Loucy (cell line): ENCODE data around the gene LMNTD2.

Source experiments
- H2AFZ ChIP-seq: fragments of 200-600 bp; sonication (generic); 2 replicates; pipeline ENCODE4 v1.6.0; 2016; ENCODE audit warnings: antibody characterized with exemption, mild to moderate bottlenecking, low read length, moderate library complexity
- H3F3A ChIP-seq: fragments of 200-600 bp; 2 replicates; pipeline ENCODE4 v1.6.0; 2016; ENCODE audit warnings: antibody characterized with exemption, low read depth, mild to moderate bottlenecking
- H3K27me3 ChIP-seq: fragments of 200-600 bp; sonication (generic); 2 replicates; pipeline ENCODE4 v1.6.1; 2014; ENCODE audit warnings: low read length, mild to moderate bottlenecking; ENCODE audit not compliant: insufficient read depth, poor library complexity, severe bottlenecking
- H3K36me3 ChIP-seq: fragments of 200-600 bp; sonication (generic); 2 replicates; pipeline ENCODE4 v1.6.1; 2016; ENCODE audit warnings: low read length; ENCODE audit not compliant: insufficient read depth
- H3K4me1 ChIP-seq: fragments of 200-600 bp; sonication (generic); 2 replicates; pipeline ENCODE4 v1.5.1; 2014; ENCODE audit warnings: low read length, mild to moderate bottlenecking; ENCODE audit not compliant: insufficient read depth, poor library complexity, severe bottlenecking
- H3K4me2 ChIP-seq: fragments of 200-600 bp; sonication (generic); 2 replicates; pipeline ENCODE4 v1.6.0; 2014; ENCODE audit warnings: antibody characterized with exemption, low read length, low read depth, mild to moderate bottlenecking; ENCODE audit not compliant: poor library complexity, severe bottlenecking
- H3K4me3 ChIP-seq: fragments of 200-600 bp; sonication (generic); 2 replicates; pipeline ENCODE4 v1.5.1; 2014; ENCODE audit warnings: low read length, mild to moderate bottlenecking, mixed read lengths; ENCODE audit not compliant: poor library complexity, severe bottlenecking
- H3K79me2 ChIP-seq: fragments of 200-600 bp; sonication (generic); 2 replicates; pipeline ENCODE4 v1.6.1; 2014; ENCODE audit warnings: low read length; ENCODE audit not compliant: insufficient read depth
- H3K9ac ChIP-seq: fragments of 200-600 bp; sonication (generic); 2 replicates; pipeline ENCODE4 v1.6.0; 2014; ENCODE audit warnings: mild to moderate bottlenecking, low read depth, low read length, moderate library complexity; ENCODE audit not compliant: poor library complexity, severe bottlenecking
- H3K9me2 ChIP-seq: fragments of 200-600 bp; sonication (generic); replicated peaks from 2 replicates; pipeline ENCODE4 v1.6.1; 2016; ENCODE audit warnings: low read depth, low read length, mixed read lengths
- H3K9me3 ChIP-seq: fragments of 200-600 bp; sonication (generic); 2 replicates; pipeline ENCODE4 v1.6.1; 2014; ENCODE audit warnings: mild to moderate bottlenecking, antibody characterized with exemption, low read length, low read depth; ENCODE audit not compliant: insufficient read depth
- H4K20me1 ChIP-seq: fragments of 200-600 bp; sonication (generic); 2 replicates; pipeline ENCODE4 v1.6.0; 2014; ENCODE audit warnings: antibody characterized with exemption, low read length, mild to moderate bottlenecking; ENCODE audit not compliant: insufficient read depth, poor library complexity, severe bottlenecking
- CTCF ChIP-seq: fragments of 200-600 bp; sonication (generic); conservative IDR thresholded peaks from 2 replicates; pipeline ENCODE4 v1.5.1; 2014; ENCODE audit warnings: mild to moderate bottlenecking, antibody characterized with exemption, low read length
- EZH2phosphoT487 ChIP-seq: fragments of 200-600 bp; IDR thresholded peaks from 2 replicates; pipeline ENCODE4 v1.6.1; 2018; ENCODE audit warnings: antibody characterized with exemption, mild to moderate bottlenecking, moderate library complexity, borderline replicate concordance

LMNTD2 gene

GRCh38 chr11:607971-608659 is 47.6 kb upstream of the LMNTD2 start:
- Histone ChIP-seq H2AFZ (no peak overlapping the region), H3K9ac (no peak overlapping the region), H3K9me2 (no peaks in the 10 kb centered on the region), H3K9me3 (no peaks in the 10 kb centered on the region), H4K20me1 (peaks cover 8% of the 10 kb centered on the region), H3K27me3 (no peaks in the 10 kb centered on the region), H3F3A (no peaks in the 10 kb centered on the region), H3K4me1 (no peaks in the 10 kb centered on the region), H3K4me2 (no peak overlapping the region), H3K4me3 (no peak overlapping the region), H3K36me3 (peaks cover 96% of the 10 kb centered on the region; the same call in 1 of the 2 replicates), H3K79me2 (no peaks in the 10 kb centered on the region)
- TF ChIP-seq CTCF (no peak), EZH2phosphoT487 (no peak)

GRCh38 chr11:607020-607780 is 46.7 kb upstream of the LMNTD2 start:
- Histone ChIP-seq H2AFZ (no peak overlapping the region), H4K20me1 (no peaks in the 10 kb centered on the region), H3F3A (no peaks in the 10 kb centered on the region), H3K4me1 (no peaks in the 10 kb centered on the region), H3K79me2 (no peaks in the 10 kb centered on the region), H3K4me2 (no peak overlapping the region), H3K27me3 (no peaks in the 10 kb centered on the region), H3K36me3 (peaks cover 97% of the 10 kb centered on the region; the same call in 1 of the 2 replicates), H3K9me3 (no peaks in the 10 kb centered on the region), H3K9me2 (no peaks in the 10 kb centered on the region), H3K4me3 (no peak overlapping the region), H3K9ac (no peak overlapping the region)
- no peak for TF ChIP-seq CTCF
- TF ChIP-seq EZH2phosphoT487 = no peak

- Histone ChIP-seq H3K9me2 (no peaks in the 10 kb centered on the region), H3K4me3 (no peak overlapping the region), H3K4me1 (no peaks in the 10 kb centered on the region), H3K79me2 (no peaks in the 10 kb centered on the region), H3K9me3 (no peaks in the 10 kb centered on the region), H4K20me1 (no peaks in the 10 kb centered on the region), H2AFZ (no peak overlapping the region), H3K36me3 (peaks cover 97% of the 10 kb centered on the region; the same call in 1 of the 2 replicates), H3K4me2 (no peak overlapping the region), H3F3A (no peaks in the 10 kb centered on the region), H3K9ac (no peak overlapping the region), H3K27me3 (no peaks in the 10 kb centered on the region)
- TF ChIP-seq CTCF (no peak), EZH2phosphoT487 (no peak)
Measured at GRCh38 chr11:606245-606644, 45.7 kb upstream of the LMNTD2 start.
